Keratinocyte (primary cell): ENCODE results near the gene TNFRSF14. TPM values are rescaled to one million over a fixed set of nuclear protein-coding genes. Genes with fewer than 3 reads are reported as not detected.

ENCODE experiments used
- DNase-seq: peaks from one replicate; pipeline ENCODE4 v3.0.0-alpha.2; 2011; ENCODE audit warnings: low read depth, missing footprints, low spot score
- FAIRE-seq: peaks from 2 replicates; lab custom pipeline; 2011; peaks lifted over from hg19 to GRCh38; lab: Jason Lieb, UNC
- H2AFZ ChIP-seq: 2 replicates; pipeline ENCODE4 v1.6.0; 2012; ENCODE audit warnings: low read length, control low read depth, inconsistent platforms; ENCODE audit not compliant: control insufficient read depth
- H3K27ac ChIP-seq: 2 replicates; pipeline ENCODE4 v1.5.1; 2011; ENCODE audit warnings: low read length; ENCODE audit not compliant: control insufficient read depth, insufficient read depth
- H3K27me3 ChIP-seq: 3 replicates; pipeline ENCODE4 v1.6.0; 2011; ENCODE audit warnings: low read length; ENCODE audit not compliant: control insufficient read depth, insufficient read depth; ENCODE audit errors: extremely low read depth
- H3K36me3 ChIP-seq, 2 experiments: 2 replicates in 1 of 2; 3 replicates in 1 of 2; pipeline ENCODE4 v1.5.1; 2011; ENCODE audit warnings: low read length in 2 of 2, mild to moderate bottlenecking in 1 of 2; ENCODE audit not compliant: control insufficient read depth in 2 of 2, insufficient read depth in 2 of 2; ENCODE audit errors: extremely low read depth in 1 of 2
- H3K4me1 ChIP-seq: 3 replicates; pipeline ENCODE4 v1.5.1; 2011; ENCODE audit warnings: low read length; ENCODE audit not compliant: control insufficient read depth, insufficient read depth; ENCODE audit errors: extremely low read depth
- H3K4me2 ChIP-seq: 3 replicates; pipeline ENCODE4 v1.6.0; 2011; ENCODE audit warnings: low read depth, low read length; ENCODE audit not compliant: control insufficient read depth, insufficient read depth; ENCODE audit errors: extremely low read depth
- H3K4me3 ChIP-seq, 3 experiments: fragments of 200-600 bp in 1 of 3; sonication (generic) in 1 of 3; 2 replicates in 2 of 3; 3 replicates in 1 of 3; pipeline ENCODE4 v1.5.1; 2011 to 2016; ENCODE audit warnings: low read length in 3 of 3, mild to moderate bottlenecking in 3 of 3, control low read depth in 2 of 3, inconsistent platforms in 1 of 3, low read depth in 1 of 3, mixed read lengths in 1 of 3, mixed run types in 1 of 3, moderate library complexity in 1 of 3; ENCODE audit not compliant: control insufficient read depth in 2 of 3, insufficient read depth in 2 of 3; ENCODE audit errors: extremely low read depth in 1 of 3
- H3K79me2 ChIP-seq: 2 replicates; pipeline ENCODE4 v1.6.0; 2012; ENCODE audit warnings: low read length; ENCODE audit not compliant: control insufficient read depth, insufficient read depth
- H3K9ac ChIP-seq: 3 replicates; pipeline ENCODE4 v1.6.0; 2011; ENCODE audit warnings: low read length; ENCODE audit not compliant: control insufficient read depth, insufficient read depth; ENCODE audit errors: extremely low read depth
- H3K9me1 ChIP-seq: 3 replicates; pipeline ENCODE4 v1.6.0; 2011; ENCODE audit warnings: low read length; ENCODE audit not compliant: control insufficient read depth, insufficient read depth; ENCODE audit errors: extremely low read depth
- H3K9me3 ChIP-seq: 2 replicates; pipeline ENCODE4 v1.5.1; 2012; ENCODE audit warnings: low read depth, low read length; ENCODE audit not compliant: control insufficient read depth
- H4K20me1 ChIP-seq: 3 replicates; pipeline ENCODE4 v1.6.0; 2011; ENCODE audit warnings: low read length; ENCODE audit not compliant: control insufficient read depth, insufficient read depth; ENCODE audit errors: extremely low read depth
- CTCF ChIP-seq, 3 experiments: IDR thresholded peaks in 1 of 3; conservative IDR thresholded peaks in 1 of 3; optimal IDR thresholded peaks in 1 of 3; 2 replicates in 2 of 3; 3 replicates in 1 of 3; pipeline versions ENCODE3 to v1.5.1; 2011; ENCODE audit warnings: low read length in 3 of 3, mild to moderate bottlenecking in 3 of 3, moderate library complexity in 2 of 3, control low read depth in 1 of 3, inconsistent platforms in 1 of 3; ENCODE audit not compliant: insufficient read depth in 2 of 3; ENCODE audit errors: extremely low read depth in 1 of 3
- EZH2 ChIP-seq: IDR thresholded peaks from one replicate; pipeline ENCODE4 v1.6.1; 2012; ENCODE audit warnings: inconsistent platforms, mild to moderate bottlenecking, low read length, moderate library complexity
- dilution Hi-C: fragments of 300-500 bp; cut with MboI; formaldehyde crosslinking; loops from one replicate; pipeline ENCODE4 v1.7.0; 2020; ENCODE audit warnings: low sequenced_read_pairs; ENCODE audit not compliant: extremely low pct_ligation_motif_present
- polyA plus RNA-seq, 5 experiments: library from polyadenylated mRNA; depleted of rRNA in 3 of 5; stranded (reverse) in 3 of 5; stranded (forward) in 1 of 5; unstranded in 1 of 5; fragments of >200 nt; gene quantifications; 1 replicate in 1 of 5; 2 replicates in 3 of 5; 3 replicates in 1 of 5; pipeline versions ENCODE4 v1.2.1 to v1.2.3, GENCODE V29; 2011 to 2012; ENCODE audit warnings: missing spikeins in 2 of 5, low read depth in 1 of 5, low replicate concordance in 1 of 5

Gene TNFRSF14
- polyA plus RNA-seq, 1 donor (not counting 4 experiments of a cell fraction or from before 2014, with no cell fraction given) = 5.2 TPM

DNA sequence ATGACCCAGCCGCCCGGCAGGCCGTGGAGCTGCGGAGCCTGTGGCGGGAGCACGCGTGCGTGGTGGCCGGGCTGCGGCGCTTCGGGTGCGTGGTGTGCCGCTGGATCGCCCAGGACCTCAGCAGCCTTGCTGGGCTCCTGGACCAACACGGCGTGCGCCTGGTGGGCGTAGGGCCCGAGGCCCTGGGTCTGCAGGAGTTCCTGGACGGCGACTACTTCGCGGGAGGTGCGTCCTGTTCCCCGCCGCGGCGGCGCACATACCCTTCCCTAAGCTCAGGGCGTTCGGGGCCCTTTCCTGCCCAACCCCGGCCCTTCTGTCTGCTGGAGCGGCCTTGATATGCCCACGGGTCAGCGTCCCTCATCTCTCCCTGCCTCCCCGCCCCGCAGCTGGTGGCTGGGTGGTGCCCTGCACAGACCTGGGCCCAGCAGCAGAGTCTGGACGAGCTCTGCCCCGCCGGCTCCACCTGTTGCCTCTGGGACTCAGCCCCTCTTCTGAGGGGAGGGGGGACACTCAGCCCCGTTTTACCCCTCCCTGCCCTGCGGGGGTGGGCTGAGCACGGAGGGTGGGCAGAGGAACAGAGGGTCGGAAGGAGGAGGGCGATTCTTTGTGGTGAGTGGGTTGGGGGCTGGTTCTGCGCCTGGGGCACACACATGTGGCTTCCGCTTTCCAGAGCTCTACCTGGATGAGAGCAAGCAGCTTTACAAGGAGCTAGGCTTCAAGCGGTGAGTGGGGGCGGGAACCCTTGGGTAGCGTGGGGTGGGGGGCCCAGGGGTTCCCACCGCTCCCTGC is 31.1 kb downstream of the TNFRSF14 start:
- H2AFZ ChIP-seq = peak overlapping the region; percentile 77
- H3K9ac ChIP-seq = peak overlapping the region; percentile 61
- dilution Hi-C loops = no loop called here
- no peaks in the 10 kb centered on the region for H3K36me3 ChIP-seq
- no peaks in the 10 kb centered on the region for H3K9me1 ChIP-seq
- peaks cover 8% of the 10 kb centered on the region for H3K4me1 ChIP-seq
- H3K27ac ChIP-seq = no peak overlapping the region
- DNase-seq = no peak
- no peaks in the 10 kb centered on the region for H3K79me2 ChIP-seq
- H3K9me3 ChIP-seq = no peaks in the 10 kb centered on the region
- FAIRE-seq = no peak
- H4K20me1 ChIP-seq = no peaks in the 10 kb centered on the region
- peak overlapping the region; percentile 82 for H3K4me2 ChIP-seq
- TF ChIP-seq CTCF (optimal IDR thresholded peaks at IDR 0.05 in 1 of 3, IDR thresholded peaks at IDR 0.05 in 1 of 3, conservative IDR thresholded peaks at IDR 0.05 in 1 of 3; ENCODE audit: extremely low read depth in 1 of 3, insufficient read depth in 2 of 3, low read length in 3 of 3) (no peak), EZH2 (no peak)
- no peaks in the 10 kb centered on the region for H3K27me3 ChIP-seq
- H3K4me3 ChIP-seq = peak overlapping the region; percentile 59 to 70 (median 64)

GRCh38 chr1:2587860-2588571 is 31.8 kb downstream of the TNFRSF14 start:
- Histone ChIP-seq H3K9ac (no peak overlapping the region), H4K20me1 (no peaks in the 10 kb centered on the region), H3K36me3 (no peaks in the 10 kb centered on the region), H3K9me1 (no peaks in the 10 kb centered on the region), H3K27me3 (no peaks in the 10 kb centered on the region), H3K79me2 (no peaks in the 10 kb centered on the region), H3K4me3 (peak overlapping the region in 1 of 3 experiments; percentile 59), H3K27ac (no peak overlapping the region), H3K4me1 (peaks cover 8% of the 10 kb centered on the region), H3K9me3 (no peaks in the 10 kb centered on the region), H2AFZ (no peak overlapping the region), H3K4me2 (peak overlapping the region; percentile 82)
- TF ChIP-seq CTCF (optimal IDR thresholded peaks at IDR 0.05 in 1 of 3, IDR thresholded peaks at IDR 0.05 in 1 of 3, conservative IDR thresholded peaks at IDR 0.05 in 1 of 3; ENCODE audit: extremely low read depth in 1 of 3, insufficient read depth in 2 of 3, low read length in 3 of 3) (no peak), EZH2 (no peak)
- FAIRE-seq = no peak
- DNase-seq = no peak
- dilution Hi-C loops = no loop called here
